Activated naive CD8-positive, alpha-beta T cell treated with anti-CD3 and anti-CD28 coated beads, Interleukin-2, amount 50 U/mL, for 24 hours (primary cell): Measurements from ENCODE around the gene BMP8B.
"Not testable (repeated sequence)": the region's sequence is repeated elsewhere in the genome, so short reads cannot be mapped to it uniquely, and the experiment has no call there.

ENCODE experiments used
- ATAC-seq: fragments of 150-1000 bp; cut with Tn5 transposase; one replicate; pipeline ENCODE4 v1.10.0; 2021
- DNase-seq: peaks from one replicate; pipeline ENCODE4 v3.0.0; 2021
- H3K27ac Mint-ChIP-seq: one replicate; pipeline ENCODE4 v1.8.0; 2021; ENCODE audit warnings: mild to moderate bottlenecking, mixed read lengths
- H3K27me3 Mint-ChIP-seq: one replicate; pipeline ENCODE4 v1.8.0; 2021; ENCODE audit warnings: mixed read lengths
- H3K36me3 Mint-ChIP-seq: one replicate; pipeline ENCODE4 v1.8.0; 2021; ENCODE audit warnings: low read depth, mixed read lengths
- H3K4me1 Mint-ChIP-seq: one replicate; pipeline ENCODE4 v1.8.0; 2021; ENCODE audit warnings: mixed read lengths
- H3K4me3 Mint-ChIP-seq: one replicate; pipeline ENCODE4 v1.8.0; 2021; ENCODE audit warnings: mild to moderate bottlenecking, moderate library complexity, mixed read lengths
- H3K9me3 Mint-ChIP-seq: one replicate; pipeline ENCODE4 v1.8.0; 2021; ENCODE audit warnings: mixed read lengths

Gene BMP8B

DNA sequence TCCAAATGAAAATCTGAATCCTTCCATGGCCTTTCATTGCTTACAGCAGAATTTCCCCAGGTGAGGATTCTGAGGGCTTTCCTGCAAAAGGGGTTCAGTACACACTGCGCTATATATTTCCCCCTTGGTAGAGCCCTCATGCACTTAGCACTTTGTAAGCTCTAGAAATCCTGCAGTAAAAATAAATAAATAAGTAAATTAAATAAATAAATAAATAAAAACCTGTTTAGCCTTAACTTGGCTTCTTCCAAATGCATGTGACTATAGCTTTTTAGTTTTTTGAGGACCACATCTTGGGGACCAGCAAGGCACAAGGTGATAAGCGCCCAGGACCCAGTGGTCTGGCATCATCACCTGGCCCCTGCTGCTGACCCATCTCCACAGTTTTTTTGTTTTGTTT lies 3.2 kb upstream of the BMP8B start:
- Mint-ChIP-seq H3K9me3 (no peaks in the 10 kb centered on the region), H3K4me1 (peaks cover 8% of the 10 kb centered on the region), H3K4me3 (no peak overlapping the region), H3K36me3 (no peaks in the 10 kb centered on the region), H3K27ac (no peak overlapping the region), H3K27me3 (peaks cover 26% of the 10 kb centered on the region)
- ATAC-seq (no peak), DNase-seq (no peak)

DNA sequence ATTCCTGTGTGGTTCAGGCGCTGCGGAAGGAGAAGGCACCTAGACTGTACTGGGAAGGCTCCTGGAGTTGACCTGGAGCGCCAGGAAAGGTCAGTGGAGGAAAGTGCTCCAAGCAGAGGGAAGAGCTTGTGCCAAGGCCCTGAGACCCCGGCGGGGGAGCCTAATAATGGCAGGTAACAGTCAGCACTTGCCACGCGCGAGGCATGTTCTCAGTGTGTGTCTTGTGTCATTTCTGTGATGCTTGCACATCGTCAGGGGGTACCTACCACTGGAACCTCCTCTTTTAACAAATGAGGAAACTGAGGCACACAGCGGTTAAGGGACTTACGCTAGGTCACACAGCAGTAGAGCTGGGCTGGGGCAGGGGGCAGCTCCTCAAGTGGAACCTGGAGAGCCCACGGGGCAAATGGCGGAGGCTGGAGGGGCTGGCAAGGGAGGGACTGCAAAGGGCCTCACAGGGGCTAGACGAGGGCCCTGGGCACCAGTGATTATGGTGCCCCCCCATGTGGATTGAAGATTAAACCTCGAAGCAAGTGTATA lies 976 bp upstream of the BMP8B start:
- H3K4me1 Mint-ChIP-seq, result peaks cover 8% of the 10 kb centered on the region
- DNase-seq (no peak), ATAC-seq (no peak)
- H3K27me3 Mint-ChIP-seq, result peaks cover 32% of the 10 kb centered on the region
- H3K4me3 Mint-ChIP-seq, result peak overlapping the region; percentile 65
- H3K36me3 Mint-ChIP-seq, result no peaks in the 10 kb centered on the region
- no peaks in the 10 kb centered on the region for H3K9me3 Mint-ChIP-seq
- H3K27ac Mint-ChIP-seq, result no peak overlapping the region

DNA sequence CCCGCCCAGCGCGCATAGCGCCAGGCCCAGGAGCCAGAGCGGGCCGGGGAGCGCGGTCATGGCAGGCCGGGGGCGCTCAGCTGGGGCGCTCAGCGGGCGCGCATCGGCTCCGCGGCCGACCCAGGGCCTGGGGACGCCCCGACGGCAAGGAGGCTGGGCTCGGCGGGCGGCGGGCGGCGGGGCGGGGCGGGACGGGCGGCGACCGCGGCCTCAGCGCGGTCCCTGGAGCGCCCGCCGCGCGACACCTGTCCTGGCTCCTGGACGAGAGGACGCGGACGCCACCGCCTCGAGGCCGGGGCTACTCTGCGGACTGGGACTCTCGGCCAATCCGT lies 273 bp downstream of the BMP8B start:
- Mint-ChIP-seq H3K36me3 (no peaks in the 10 kb centered on the region), H3K4me1 (peaks cover 8% of the 10 kb centered on the region), H3K27ac (no peak overlapping the region), H3K9me3 (no peaks in the 10 kb centered on the region), H3K27me3 (peaks cover 32% of the 10 kb centered on the region), H3K4me3 (no peak overlapping the region)
- DNase-seq (no peak), ATAC-seq (no peak)

DNA sequence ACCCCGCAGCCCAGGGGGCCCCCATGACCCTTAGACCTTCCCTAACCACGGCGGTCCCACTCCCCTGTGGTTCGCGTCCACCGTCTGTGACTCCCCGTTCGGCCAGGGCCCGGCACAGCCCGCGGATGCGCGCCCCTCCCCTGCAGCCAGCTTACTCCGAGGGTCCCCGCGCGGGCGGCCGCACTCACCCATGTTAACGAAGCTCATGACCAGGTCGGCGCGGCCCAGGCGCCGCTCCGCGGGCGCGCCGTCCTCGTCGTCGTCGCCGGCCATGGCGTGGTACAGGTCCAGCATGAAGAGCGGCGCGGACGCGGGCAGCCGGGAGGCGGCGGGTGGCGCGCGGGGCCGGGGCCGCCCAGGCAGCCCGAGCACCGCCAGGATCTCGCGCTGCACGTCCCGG lies 701 bp downstream of the BMP8B start:
- not testable (repeated sequence) for H3K27ac Mint-ChIP-seq, ATAC-seq, H3K36me3 Mint-ChIP-seq, H3K9me3 Mint-ChIP-seq, DNase-seq, H3K4me3 Mint-ChIP-seq, H3K4me1 Mint-ChIP-seq
- H3K27me3 Mint-ChIP-seq, result peaks cover 32% of the 10 kb centered on the region

DNA sequence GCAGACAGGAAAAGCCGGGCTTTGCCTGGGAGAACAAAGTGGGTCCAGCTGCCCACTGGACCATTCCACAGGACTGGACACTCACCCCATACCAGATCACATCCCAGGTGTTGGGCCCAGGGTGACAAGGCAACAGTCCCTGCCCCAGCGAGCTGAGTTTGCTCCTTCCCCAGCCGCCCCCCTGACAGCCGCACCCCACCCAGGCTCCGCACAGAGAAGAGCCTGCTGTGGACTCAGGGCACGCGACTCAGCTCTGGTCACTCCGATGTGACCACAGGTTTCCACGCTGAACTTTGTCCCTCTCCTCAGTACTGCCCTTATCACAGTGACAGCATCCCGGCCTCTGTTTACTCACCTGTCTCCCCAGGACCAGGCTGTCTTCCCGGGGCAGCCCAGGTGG lies 1.2 kb downstream of the BMP8B start:
- peak overlapping the region; percentile 38 for H3K4me3 Mint-ChIP-seq
- DNase-seq, result no peak
- peaks cover 31% of the 10 kb centered on the region for H3K27me3 Mint-ChIP-seq
- no peak for ATAC-seq
- H3K9me3 Mint-ChIP-seq, result no peaks in the 10 kb centered on the region
- H3K36me3 Mint-ChIP-seq, result no peaks in the 10 kb centered on the region
- peaks cover 5% of the 10 kb centered on the region for H3K4me1 Mint-ChIP-seq
- peak overlapping the region; percentile 35 for H3K27ac Mint-ChIP-seq

DNA sequence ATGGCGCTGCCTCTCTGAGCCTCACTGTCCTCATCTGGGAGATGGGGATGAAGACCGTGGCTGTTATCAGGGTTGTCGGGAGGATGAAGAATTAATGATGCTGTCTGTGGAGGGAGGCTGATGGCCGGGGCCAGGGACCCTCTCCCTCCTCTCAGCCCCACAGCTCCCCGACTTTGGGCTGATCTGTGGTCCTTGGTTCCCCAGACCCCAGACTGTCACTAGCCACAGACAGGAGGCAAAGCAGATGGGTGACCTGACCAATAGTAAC lies 1.6 kb downstream of the BMP8B start:
- peak overlapping the region; percentile 38 for H3K4me3 Mint-ChIP-seq
- H3K27ac Mint-ChIP-seq, result peak overlapping the region; percentile 35
- not testable (repeated sequence) for H3K36me3 Mint-ChIP-seq

DNA sequence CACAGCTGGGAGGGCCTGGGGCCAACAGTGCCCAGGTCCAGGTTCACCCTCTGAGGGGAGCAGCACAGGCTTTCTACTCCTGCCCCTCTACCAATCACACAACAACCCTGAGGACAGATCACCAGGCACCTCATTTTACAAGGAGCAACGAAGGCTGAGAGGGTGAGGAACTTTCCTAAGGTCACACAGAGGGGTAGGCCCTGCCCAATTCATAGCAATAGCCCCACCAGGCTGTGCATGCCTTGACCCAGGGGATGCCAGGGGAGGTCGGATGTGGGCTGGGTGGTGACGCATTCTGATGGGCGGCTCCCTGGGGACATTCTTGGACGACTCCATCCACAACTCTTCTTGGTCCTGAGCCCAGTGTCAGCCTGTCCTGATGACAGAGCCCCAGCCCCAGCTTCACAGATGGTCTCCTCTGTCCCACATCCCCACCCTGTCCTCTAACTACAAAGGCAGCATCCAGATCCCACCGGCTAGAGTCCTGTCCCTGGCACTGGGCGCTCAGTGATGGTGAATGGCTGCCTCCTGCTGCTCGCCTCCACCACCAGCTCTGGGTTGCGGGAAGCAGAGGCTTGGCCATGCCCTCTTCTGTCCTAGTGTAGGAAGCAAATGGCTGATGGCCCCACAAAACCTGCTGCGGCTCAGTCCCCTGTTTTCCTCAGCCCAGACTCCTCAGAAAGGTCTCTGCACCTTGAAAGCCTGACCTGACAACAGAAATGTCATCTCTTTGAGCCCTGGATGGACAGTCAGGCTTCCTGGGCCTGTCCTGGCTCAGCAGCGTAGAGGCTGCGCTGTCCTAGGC lies 2.2 kb downstream of the BMP8B start:
- peaks cover 31% of the 10 kb centered on the region for H3K27me3 Mint-ChIP-seq
- not testable (repeated sequence) for H3K27ac Mint-ChIP-seq, DNase-seq, ATAC-seq, H3K36me3 Mint-ChIP-seq, H3K9me3 Mint-ChIP-seq, H3K4me3 Mint-ChIP-seq, H3K4me1 Mint-ChIP-seq

More for the DNA sequence above, 1.6 kb downstream of the BMP8B start:
- H3K9me3 Mint-ChIP-seq, H3K4me1 Mint-ChIP-seq, ATAC-seq, DNase-seq: not testable (repeated sequence)
- H3K27me3 Mint-ChIP-seq, result peaks cover 31% of the 10 kb centered on the region

DNA sequence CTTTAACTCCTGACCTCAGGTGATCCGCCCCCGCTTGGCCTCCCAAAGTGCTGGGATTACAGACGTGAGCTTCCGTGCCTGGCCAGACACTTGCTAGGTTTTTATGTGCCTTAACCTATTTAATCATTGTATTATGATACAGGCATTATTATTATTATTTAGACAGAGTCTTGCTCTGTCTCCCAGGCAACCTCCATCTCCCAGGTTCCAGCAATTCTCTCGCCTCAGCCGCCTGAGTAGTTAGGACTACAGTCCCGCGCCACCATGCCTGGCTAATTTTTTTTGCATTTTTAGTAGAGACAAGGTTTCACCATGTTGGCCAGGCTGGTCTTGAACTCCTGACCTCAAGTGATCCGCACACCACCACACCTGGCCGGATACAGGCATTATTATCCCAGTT lies 6.0 kb downstream of the BMP8B start:
- not testable (repeated sequence) for H3K36me3 Mint-ChIP-seq, ATAC-seq, H3K27ac Mint-ChIP-seq, H3K4me3 Mint-ChIP-seq, H3K4me1 Mint-ChIP-seq, DNase-seq, H3K9me3 Mint-ChIP-seq
- H3K27me3 Mint-ChIP-seq, result peaks cover 17% of the 10 kb centered on the region

DNA sequence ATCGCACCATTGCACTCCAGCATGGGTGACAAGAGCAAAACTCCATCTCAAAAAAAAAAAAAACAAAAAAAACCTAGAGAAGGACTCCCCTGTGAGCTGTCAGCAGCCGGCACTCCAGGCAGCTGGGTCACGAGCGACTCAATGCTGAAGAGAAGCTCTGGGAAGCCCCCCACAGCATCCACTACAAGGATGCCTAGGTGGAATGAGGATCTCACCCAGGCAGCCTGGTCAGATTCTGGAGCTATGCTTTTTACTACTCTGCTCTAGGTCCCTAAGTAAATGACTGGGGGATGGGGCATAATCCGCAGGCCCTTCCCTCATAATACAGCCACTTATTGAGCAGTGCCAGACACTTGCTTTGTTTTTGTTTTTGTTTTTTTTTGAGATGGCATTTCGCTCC lies 6.6 kb downstream of the BMP8B start:
- H3K27me3 Mint-ChIP-seq, result peaks cover 11% of the 10 kb centered on the region
- H3K9me3 Mint-ChIP-seq, result no peaks in the 10 kb centered on the region
- ATAC-seq (no peak), DNase-seq (no peak)
- no peaks in the 10 kb centered on the region for H3K36me3 Mint-ChIP-seq
- no peak overlapping the region for H3K4me3 Mint-ChIP-seq
- no peak overlapping the region for H3K27ac Mint-ChIP-seq
- H3K4me1 Mint-ChIP-seq, result no peaks in the 10 kb centered on the region

DNA sequence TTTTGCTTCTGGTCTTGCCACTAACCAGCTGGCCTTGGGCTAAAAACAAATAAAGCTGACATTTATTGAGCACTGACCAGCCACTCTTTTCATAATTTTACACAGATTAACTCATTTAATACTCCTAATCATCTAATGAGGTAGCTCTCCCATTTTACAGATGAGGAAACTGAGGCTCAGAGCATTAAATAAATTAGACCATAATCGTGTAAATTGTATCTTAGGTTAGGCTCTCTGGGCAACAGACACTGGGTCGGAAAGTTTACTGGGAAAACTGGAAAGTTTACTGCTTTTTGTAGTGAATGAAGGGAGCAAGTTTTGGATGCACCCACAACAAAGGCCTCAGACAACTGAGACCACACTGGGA lies 7.3 kb downstream of the BMP8B start:
- H3K27ac Mint-ChIP-seq, result no peak overlapping the region
- H3K36me3 Mint-ChIP-seq, result no peaks in the 10 kb centered on the region
- DNase-seq (no peak), ATAC-seq (no peak)
- peaks cover under 1% of the 10 kb centered on the region for H3K4me1 Mint-ChIP-seq
- no peaks in the 10 kb centered on the region for H3K9me3 Mint-ChIP-seq
- no peak overlapping the region for H3K4me3 Mint-ChIP-seq
- H3K27me3 Mint-ChIP-seq, result peaks cover 5% of the 10 kb centered on the region

DNA sequence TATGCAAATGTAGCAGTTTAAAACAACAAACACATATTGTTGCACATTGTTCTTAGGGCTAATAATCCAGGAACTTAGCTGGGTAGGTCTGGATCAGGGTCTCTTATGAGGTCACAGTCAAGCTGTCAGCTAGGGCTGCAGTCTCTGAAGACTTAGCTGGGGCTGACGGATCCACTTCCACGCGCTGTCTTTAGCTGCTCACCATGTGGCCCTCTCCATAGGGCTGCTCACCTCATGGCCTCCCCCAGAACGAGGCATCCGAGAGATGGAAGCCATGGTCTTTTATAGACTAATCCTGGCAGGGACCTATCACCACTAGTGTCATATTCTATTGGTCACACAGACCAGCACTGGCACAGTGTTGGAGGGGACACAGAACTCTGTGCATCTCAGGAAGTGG lies 8.8 kb downstream of the BMP8B start:
- H3K4me1 Mint-ChIP-seq, result peaks cover 2% of the 10 kb centered on the region
- H3K36me3 Mint-ChIP-seq, result no peaks in the 10 kb centered on the region
- no peaks in the 10 kb centered on the region for H3K9me3 Mint-ChIP-seq
- peaks cover 2% of the 10 kb centered on the region for H3K27me3 Mint-ChIP-seq
- DNase-seq, result no peak
- no peak for ATAC-seq
- no peak overlapping the region for H3K27ac Mint-ChIP-seq
- no peak overlapping the region for H3K4me3 Mint-ChIP-seq

DNA sequence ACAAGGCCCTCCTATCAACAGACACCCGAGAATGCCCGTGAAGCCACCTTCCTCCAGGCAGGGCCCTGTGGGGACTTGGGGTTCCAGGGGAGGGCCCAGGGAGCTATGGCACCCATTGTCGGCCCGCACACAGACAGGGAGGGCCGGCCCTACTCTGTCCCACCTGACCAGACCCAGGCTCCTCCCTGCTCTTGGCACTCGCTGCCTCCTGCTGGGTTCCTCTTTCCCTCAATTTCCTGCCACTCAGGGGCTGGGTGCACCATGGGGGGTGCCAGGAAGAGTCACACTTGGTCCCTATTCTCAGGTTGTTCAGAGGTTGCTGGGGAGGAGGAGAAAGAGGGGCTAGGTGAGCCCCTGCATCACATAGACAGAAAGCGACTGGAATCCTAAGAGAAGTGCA lies 9.5 kb downstream of the BMP8B start:
- Mint-ChIP-seq H3K27ac (no peak overlapping the region), H3K4me1 (peaks cover 2% of the 10 kb centered on the region), H3K36me3 (no peaks in the 10 kb centered on the region), H3K4me3 (no peak overlapping the region), H3K9me3 (no peaks in the 10 kb centered on the region), H3K27me3 (peaks cover 2% of the 10 kb centered on the region)
- no peak for ATAC-seq
- DNase-seq, result no peak

DNA sequence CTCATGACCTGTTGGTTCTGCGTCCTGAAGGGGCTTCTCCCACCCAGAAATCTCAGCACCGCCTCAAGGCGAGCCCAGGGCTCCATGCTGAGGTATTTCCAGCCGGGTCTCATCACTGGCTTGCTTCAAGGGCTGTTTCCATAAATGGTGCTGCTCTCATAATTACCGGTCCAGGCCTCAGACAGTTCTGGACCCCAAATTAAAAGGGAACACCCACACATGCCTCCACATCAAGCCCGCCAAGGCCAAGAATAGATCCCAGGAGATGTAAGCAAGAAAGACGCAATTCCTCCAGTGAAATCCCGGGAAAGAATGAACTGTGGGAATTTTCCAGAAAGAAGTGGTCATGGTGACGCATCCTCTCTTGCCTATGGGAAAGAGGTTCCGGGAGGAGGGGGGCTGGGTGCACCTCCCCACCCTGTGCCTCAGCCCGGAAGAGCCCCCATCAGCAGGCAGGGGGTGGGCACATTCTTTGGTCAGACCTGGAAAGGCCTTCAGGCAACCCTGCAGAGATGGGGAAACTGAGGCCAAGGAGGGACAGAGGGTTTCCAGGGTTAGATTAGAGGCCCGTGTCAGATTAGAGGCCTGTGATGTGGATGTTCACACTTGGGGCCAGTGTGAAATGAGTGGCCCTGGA lies 10.1 kb downstream of the BMP8B start:
- not testable (repeated sequence) for H3K27me3 Mint-ChIP-seq, H3K36me3 Mint-ChIP-seq, H3K27ac Mint-ChIP-seq, H3K4me3 Mint-ChIP-seq, H3K4me1 Mint-ChIP-seq, ATAC-seq, DNase-seq, H3K9me3 Mint-ChIP-seq

DNA sequence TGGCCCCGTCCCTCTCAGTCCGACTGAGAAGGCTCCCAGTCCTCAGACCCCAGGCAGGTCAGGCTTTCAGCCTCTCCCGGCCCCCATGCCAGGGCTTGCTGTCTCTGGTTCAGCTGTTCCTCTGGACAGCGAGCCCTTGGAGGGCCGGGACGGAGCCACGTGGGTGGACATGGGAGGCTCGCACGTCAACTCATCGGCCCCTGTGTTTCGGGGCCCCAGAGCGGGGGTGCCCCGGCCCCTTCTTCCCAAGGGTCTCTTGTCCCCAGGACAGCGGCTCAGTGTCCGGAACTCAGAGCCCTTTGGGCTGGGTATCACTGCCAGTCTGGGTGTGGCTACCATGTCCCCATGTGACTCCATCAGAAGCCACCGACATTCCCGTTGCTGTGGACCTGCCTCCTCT lies 10.8 kb downstream of the BMP8B start:
- H3K4me3 Mint-ChIP-seq, DNase-seq, H3K9me3 Mint-ChIP-seq, H3K4me1 Mint-ChIP-seq, ATAC-seq, H3K36me3 Mint-ChIP-seq, H3K27ac Mint-ChIP-seq, H3K27me3 Mint-ChIP-seq: not testable (repeated sequence)

DNA sequence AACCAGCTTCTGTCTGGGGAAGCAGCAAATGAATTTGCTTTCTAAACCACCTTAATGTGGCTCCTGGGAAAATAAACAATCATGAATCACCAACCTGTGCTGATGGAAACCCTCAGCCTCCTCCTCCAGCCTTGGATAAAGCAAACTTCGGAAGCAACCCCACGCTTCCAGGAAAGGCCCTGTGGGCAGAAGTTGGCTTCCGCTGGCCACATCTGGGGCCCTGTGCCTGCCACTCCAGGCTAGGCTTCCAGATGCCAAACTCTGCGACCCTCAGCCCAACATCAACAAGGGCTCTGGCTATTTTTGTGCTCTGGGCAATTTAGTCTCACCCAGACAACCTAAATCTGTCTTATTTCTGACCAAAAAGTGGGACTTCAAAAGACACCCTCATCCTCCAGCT lies 11.4 kb downstream of the BMP8B start:
- H3K27me3 Mint-ChIP-seq, result no peaks in the 10 kb centered on the region
- H3K36me3 Mint-ChIP-seq, result no peaks in the 10 kb centered on the region
- no peaks in the 10 kb centered on the region for H3K9me3 Mint-ChIP-seq
- peaks cover 2% of the 10 kb centered on the region for H3K4me1 Mint-ChIP-seq
- no peak overlapping the region for H3K27ac Mint-ChIP-seq
- DNase-seq (no peak), ATAC-seq (no peak)
- H3K4me3 Mint-ChIP-seq, result no peak overlapping the region
